Epithelial cell of prostate (primary cell): ENCODE measurements around the gene RNPS1.
"Not testable (repeated sequence)": the region's sequence is repeated elsewhere in the genome, so short reads cannot be mapped to it uniquely, and the experiment has no call there.

Experiments used
- DNase-seq: peaks from one replicate; pipeline ENCODE4 v3.0.0-alpha.2; 2011; ENCODE audit warnings: low read depth, low spot score
- H3K27ac ChIP-seq: fragments of 450-650 bp; 2 replicates; pipeline ENCODE4 v1.5.1; 2017; ENCODE audit warnings: mild to moderate bottlenecking

Gene RNPS1

GRCh38 chr16:2284001-2284770, 16.3 kb upstream of the RNPS1 start:
- H3K27ac ChIP-seq, result no peak overlapping the region
- no peak for DNase-seq

GRCh38 chr16:2282866-2283555, 15.1 kb upstream of the RNPS1 start:
- no peak for DNase-seq
- H3K27ac ChIP-seq, result no peak overlapping the region

- no peak overlapping the region for H3K27ac ChIP-seq
- no peak for DNase-seq
Measured at GRCh38 chr16:2282262-2282661, 14.3 kb upstream of the RNPS1 start.

- DNase-seq, result no peak
- no peak overlapping the region for H3K27ac ChIP-seq
Measured at GRCh38 chr16:2280981-2281542, 13.1 kb upstream of the RNPS1 start.

GRCh38 chr16:2280461-2280860, 12.5 kb upstream of the RNPS1 start:
- no peak overlapping the region for H3K27ac ChIP-seq
- no peak for DNase-seq

- no peak overlapping the region for H3K27ac ChIP-seq
- no peak for DNase-seq
Measured at GRCh38 chr16:2278956-2279800, 11.3 kb upstream of the RNPS1 start.

GRCh38 chr16:2278272-2278608, 10.3 kb upstream of the RNPS1 start:
- H3K27ac ChIP-seq, result no peak overlapping the region
- no peak for DNase-seq

- H3K27ac ChIP-seq, result no peak overlapping the region
- DNase-seq, result no peak
Measured at GRCh38 chr16:2277466-2278271, 9.7 kb upstream of the RNPS1 start.

GRCh38 chr16:2276368-2277195, 8.7 kb upstream of the RNPS1 start:
- no peak for DNase-seq
- no peak overlapping the region for H3K27ac ChIP-seq

GRCh38 chr16:2275476-2276367, 7.8 kb upstream of the RNPS1 start:
- H3K27ac ChIP-seq, result no peak overlapping the region
- DNase-seq, result no peak

GRCh38 chr16:2273931-2274330, 6.0 kb upstream of the RNPS1 start:
- no peak for DNase-seq
- H3K27ac ChIP-seq, result no peak overlapping the region

- no peak for DNase-seq
- H3K27ac ChIP-seq, result no peak overlapping the region
Measured at GRCh38 chr16:2273484-2273883, 5.6 kb upstream of the RNPS1 start.

GRCh38 chr16:2271848-2272461, 4.0 kb upstream of the RNPS1 start:
- no peak for DNase-seq
- H3K27ac ChIP-seq, result no peak overlapping the region

- no peak for DNase-seq
- no peak overlapping the region for H3K27ac ChIP-seq
Measured at GRCh38 chr16:2270588-2271470, 2.9 kb upstream of the RNPS1 start.

- no peak overlapping the region for H3K27ac ChIP-seq
- no peak for DNase-seq
Measured at GRCh38 chr16:2270070-2270462, 2.1 kb upstream of the RNPS1 start.

- DNase-seq, result not testable (repeated sequence)
- H3K27ac ChIP-seq, result peak overlapping the region; percentile 93
Measured at GRCh38 chr16:2267505-2267912, 417 bp downstream of the RNPS1 start.

GRCh38 chr16:2266887-2267286, 1.0 kb downstream of the RNPS1 start:
- peak overlapping the region; percentile 93 for H3K27ac ChIP-seq
- DNase-seq, result not testable (repeated sequence)
